Measurements from ENCODE around the gene CDV3.

- no peak for TF ChIP-seq GATA3 (IDR thresholded peaks at IDR 0.05; ENCODE audit: low read depth, low read length)
- no peak for TF ChIP-seq GATA2 (IDR thresholded peaks at IDR 0.05; ENCODE audit: low read depth, low read length)
Observed at GRCh38 chr3:133563186-133563591, 10.3 kb upstream of the CDV3 start.
